Mesenchymal stem cell (in vitro differentiated cells and primary cell): ENCODE data around the gene MRTFA.

ENCODE experiments used
- DNase-seq: peaks from one replicate; pipeline ENCODE4 v3.0.0-alpha.2; 2013
- H2AFZ ChIP-seq: one replicate; pipeline ENCODE4 v1.6.1; 2013; ENCODE audit warnings: low read depth, mild to moderate bottlenecking, control low read depth, inconsistent platforms, low read length, moderate library complexity
- H2AK5ac ChIP-seq: 2 replicates; pipeline ENCODE4 v1.6.1; 2013; ENCODE audit warnings: low read length, moderate library complexity, mild to moderate bottlenecking, inconsistent platforms; ENCODE audit not compliant: severe bottlenecking
- H2BK120ac ChIP-seq: one replicate; pipeline ENCODE4 v1.6.1; 2013; ENCODE audit warnings: low read depth, mild to moderate bottlenecking, inconsistent platforms, low read length, moderate library complexity
- H2BK12ac ChIP-seq, 2 experiments: one replicate each; pipeline ENCODE4 v1.6.1; 2013; ENCODE audit warnings: inconsistent platforms in 2 of 2, low read length in 2 of 2, mild to moderate bottlenecking in 2 of 2, moderate library complexity in 2 of 2, control low read depth in 1 of 2
- H2BK15ac ChIP-seq: one replicate; pipeline ENCODE4 v1.6.1; 2013; ENCODE audit warnings: mild to moderate bottlenecking, low read depth, inconsistent platforms; ENCODE audit not compliant: poor library complexity, severe bottlenecking
- H2BK5ac ChIP-seq: 2 replicates; pipeline ENCODE4 v1.6.1; 2013; ENCODE audit warnings: low read depth, mild to moderate bottlenecking, low read length, control low read depth, inconsistent platforms; ENCODE audit not compliant: poor library complexity, severe bottlenecking
- H3K14ac ChIP-seq, 2 experiments: one replicate each; pipeline ENCODE4 v1.6.1; 2013; ENCODE audit warnings: inconsistent platforms in 2 of 2, low read length in 2 of 2, control low read depth in 1 of 2, mild to moderate bottlenecking in 1 of 2, moderate library complexity in 1 of 2
- H3K18ac ChIP-seq, 2 experiments: one replicate each; pipeline ENCODE4 v1.6.1; 2013; ENCODE audit warnings: inconsistent platforms in 2 of 2, low read length in 2 of 2, control low read depth in 1 of 2, low read depth in 1 of 2, mild to moderate bottlenecking in 1 of 2
- H3K23ac ChIP-seq, 2 experiments: one replicate each; pipeline ENCODE4 v1.6.1; 2013; ENCODE audit warnings: inconsistent platforms in 2 of 2, low read length in 2 of 2, mild to moderate bottlenecking in 2 of 2, moderate library complexity in 2 of 2, control low read depth in 1 of 2
- H3K27ac ChIP-seq: 2 replicates; pipeline ENCODE4 v1.5.1; 2013; ENCODE audit warnings: mild to moderate bottlenecking, moderate library complexity, low read length, control low read depth, inconsistent platforms; ENCODE audit not compliant: poor library complexity, severe bottlenecking
- H3K27me3 ChIP-seq, 2 experiments: 2 replicates each; pipeline versions ENCODE4 v1.6.1 to v1.7.0; 2013; ENCODE audit warnings: low read length in 2 of 2, mild to moderate bottlenecking in 2 of 2, moderate library complexity in 2 of 2, control low read depth in 1 of 2, inconsistent platforms in 1 of 2; ENCODE audit not compliant: control insufficient read depth in 1 of 2, insufficient read depth in 1 of 2
- H3K36me3 ChIP-seq, 2 experiments: 2 replicates each; pipeline versions ENCODE4 v1.6.1 to v1.7.0; 2013; ENCODE audit warnings: low read length in 2 of 2, control low read depth in 1 of 2, inconsistent platforms in 1 of 2, low read depth in 1 of 2, mild to moderate bottlenecking in 1 of 2; ENCODE audit not compliant: insufficient read depth in 2 of 2, control insufficient read depth in 1 of 2
- H3K4ac ChIP-seq, 2 experiments: one replicate each; pipeline ENCODE4 v1.6.1; 2013; ENCODE audit warnings: inconsistent platforms in 2 of 2, low read length in 2 of 2, mild to moderate bottlenecking in 2 of 2, moderate library complexity in 2 of 2, control low read depth in 1 of 2, low read depth in 1 of 2
- H3K4me1 ChIP-seq: 2 replicates; pipeline ENCODE4 v1.6.1; 2013; ENCODE audit warnings: low read depth, low read length, control low read depth; ENCODE audit not compliant: control insufficient read depth, insufficient read depth
- H3K4me2 ChIP-seq: 2 replicates; pipeline ENCODE4 v1.6.1; 2013; ENCODE audit warnings: low read length, mild to moderate bottlenecking, inconsistent platforms; ENCODE audit not compliant: poor library complexity, severe bottlenecking
- H3K4me3 ChIP-seq, 2 experiments: 2 replicates each; pipeline versions ENCODE4 v1.5.1 to v1.7.0; 2013; ENCODE audit warnings: low read length in 2 of 2, mild to moderate bottlenecking in 2 of 2, control low read depth in 1 of 2, low read depth in 1 of 2; ENCODE audit not compliant: insufficient read depth in 1 of 2
- H3K79me1 ChIP-seq: replicated peaks from 2 replicates; pipeline ENCODE4 v1.6.1; 2013; ENCODE audit warnings: mild to moderate bottlenecking, control low read depth, low read length, inconsistent platforms; ENCODE audit not compliant: poor library complexity, severe bottlenecking
- H3K9ac ChIP-seq: 2 replicates; pipeline ENCODE4 v1.7.0; 2013; ENCODE audit warnings: mild to moderate bottlenecking, low read length, moderate library complexity
- H3K9me3 ChIP-seq: 2 replicates; pipeline ENCODE4 v1.7.0; 2013; ENCODE audit warnings: mild to moderate bottlenecking, low read length; ENCODE audit not compliant: control insufficient read depth
- H4K8ac ChIP-seq: one replicate; pipeline ENCODE4 v1.6.1; 2013; ENCODE audit warnings: inconsistent platforms, mild to moderate bottlenecking, low read length, moderate library complexity
- H4K91ac ChIP-seq: one replicate; pipeline ENCODE4 v1.6.1; 2013; ENCODE audit warnings: mild to moderate bottlenecking, low read length, inconsistent platforms
- WGBS: methylation state at CpG from one replicate; pipeline ENCODE4 v1.1.7; 2013; ENCODE audit warnings: mixed read lengths; 5-methylcytosine and 5-hydroxymethylcytosine counted together

The MRTFA gene

DNA sequence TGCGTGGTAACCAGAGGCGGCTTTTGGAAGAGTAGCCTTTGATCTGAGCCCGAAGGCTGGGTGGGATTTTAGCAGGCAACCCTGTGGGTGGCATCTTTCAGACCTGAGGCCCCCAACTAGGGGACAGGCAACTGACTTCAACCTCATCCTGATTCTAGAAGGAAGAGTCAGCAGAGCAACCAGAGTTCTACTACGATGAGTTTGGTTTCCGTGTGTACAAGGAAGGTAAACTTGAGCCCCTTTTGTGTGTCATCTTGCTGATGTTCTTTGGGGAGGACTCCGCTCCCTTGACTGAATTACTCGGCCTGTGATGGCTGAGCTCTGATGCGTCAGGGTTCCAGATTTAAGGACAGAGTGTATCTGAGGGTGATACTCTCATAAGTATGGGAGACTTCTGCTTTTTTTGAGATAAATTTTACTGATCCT, 234.5 kb downstream of the MRTFA start:
- no peak overlapping the region for H3K4ac ChIP-seq
- no peak overlapping the region for H2BK15ac ChIP-seq
- no peak overlapping the region for H4K91ac ChIP-seq
- H2AFZ ChIP-seq = no peak overlapping the region
- H3K27me3 ChIP-seq = no peaks in the 10 kb centered on the region
- H3K23ac ChIP-seq = no peak overlapping the region
- H2BK5ac ChIP-seq = no peak overlapping the region
- H2AK5ac ChIP-seq = no peak overlapping the region
- no peak overlapping the region for H3K4me3 ChIP-seq
- no peak overlapping the region for H3K18ac ChIP-seq
- 95% methylated on average over 7 of the region's 8 CpGs for whole genome bisulfite sequencing
- no peak overlapping the region for H3K14ac ChIP-seq
- H3K9ac ChIP-seq = no peak overlapping the region
- peaks cover 26% of the 10 kb centered on the region for H3K79me1 ChIP-seq
- peaks cover 4% of the 10 kb centered on the region for H3K4me1 ChIP-seq
- H3K4me2 ChIP-seq = no peak overlapping the region
- peaks cover 49 to 66% of the 10 kb centered on the region in 2 experiments for H3K36me3 ChIP-seq
- no peak overlapping the region for H2BK120ac ChIP-seq
- no peaks in the 10 kb centered on the region for H3K9me3 ChIP-seq
- H2BK12ac ChIP-seq = no peak overlapping the region
- H4K8ac ChIP-seq = no peak overlapping the region
- no peak for DNase-seq
- no peak overlapping the region for H3K27ac ChIP-seq

DNA sequence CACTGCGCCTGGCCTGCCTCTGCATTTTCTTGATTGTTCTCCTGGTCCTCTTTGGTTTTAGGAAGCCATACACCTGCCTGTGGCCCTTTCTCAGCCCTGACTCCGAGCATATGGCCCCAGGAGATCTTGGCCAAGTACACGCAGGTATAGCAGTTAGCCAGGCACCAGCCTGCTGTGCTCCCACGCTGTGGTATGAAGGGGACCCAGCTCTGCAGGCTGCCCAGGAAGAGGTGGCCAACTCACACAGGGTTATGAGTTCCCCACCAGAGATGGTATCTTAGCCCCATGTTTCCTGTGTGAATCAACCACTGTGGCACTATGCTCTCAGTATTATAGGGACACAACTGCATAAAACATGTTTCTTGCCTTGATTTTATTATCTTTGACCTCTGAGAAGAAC, 235.0 kb downstream of the MRTFA start:
- H4K91ac ChIP-seq = no peak overlapping the region
- H3K79me1 ChIP-seq = peaks cover 24% of the 10 kb centered on the region
- H3K18ac ChIP-seq = no peak overlapping the region
- H2BK5ac ChIP-seq = no peak overlapping the region
- no peak overlapping the region for H3K27ac ChIP-seq
- H2BK120ac ChIP-seq = no peak overlapping the region
- H3K4me3 ChIP-seq = no peak overlapping the region
- H3K4me2 ChIP-seq = no peak overlapping the region
- no peak overlapping the region for H2BK15ac ChIP-seq
- H3K36me3 ChIP-seq = peaks cover 44 to 62% of the 10 kb centered on the region in 2 experiments
- no peak overlapping the region for H4K8ac ChIP-seq
- no peaks in the 10 kb centered on the region for H3K9me3 ChIP-seq
- H2AK5ac ChIP-seq = no peak overlapping the region
- no peak overlapping the region for H3K4ac ChIP-seq
- no peak for DNase-seq
- H3K9ac ChIP-seq = no peak overlapping the region
- no peak overlapping the region for H2BK12ac ChIP-seq
- 100% methylated on average over 4 of the region's 4 CpGs for WGBS
- H3K4me1 ChIP-seq = peaks cover 4% of the 10 kb centered on the region
- no peaks in the 10 kb centered on the region for H3K27me3 ChIP-seq
- H3K14ac ChIP-seq = no peak overlapping the region
- H2AFZ ChIP-seq = no peak overlapping the region
- no peak overlapping the region for H3K23ac ChIP-seq

GRCh38 chr22:40400159-40400558, 236.4 kb downstream of the MRTFA start:
- WGBS = 96% methylated on average over 14 of the region's 15 CpGs

GRCh38 chr22:40399621-40400020, 236.9 kb downstream of the MRTFA start:
- no peak overlapping the region for H2AFZ ChIP-seq
- no peak overlapping the region for H2BK120ac ChIP-seq
- no peak overlapping the region for H3K14ac ChIP-seq
- H2BK5ac ChIP-seq = no peak overlapping the region
- H3K27ac ChIP-seq = no peak overlapping the region
- peaks cover 28% of the 10 kb centered on the region for H3K79me1 ChIP-seq
- H2AK5ac ChIP-seq = no peak overlapping the region
- 89% methylated on average over 1 of the region's 2 CpGs for WGBS
- H3K18ac ChIP-seq = no peak overlapping the region
- H3K9me3 ChIP-seq = no peaks in the 10 kb centered on the region
- no peak overlapping the region for H3K4me2 ChIP-seq
- H2BK12ac ChIP-seq = no peak overlapping the region
- peaks cover 29 to 51% of the 10 kb centered on the region in 2 experiments for H3K36me3 ChIP-seq
- H3K4ac ChIP-seq = no peak overlapping the region
- H3K23ac ChIP-seq = no peak overlapping the region
- no peak overlapping the region for H2BK15ac ChIP-seq
- H3K4me1 ChIP-seq = peaks cover 4% of the 10 kb centered on the region
- H4K8ac ChIP-seq = no peak overlapping the region
- no peak overlapping the region for H3K4me3 ChIP-seq
- no peak overlapping the region for H3K9ac ChIP-seq
- no peaks in the 10 kb centered on the region for H3K27me3 ChIP-seq
- H4K91ac ChIP-seq = no peak overlapping the region
- no peak for DNase-seq

More at GRCh38 chr22:40400159-40400558, 236.4 kb downstream of the MRTFA start:
- peaks cover 4% of the 10 kb centered on the region for H3K4me1 ChIP-seq
- no peak overlapping the region for H3K18ac ChIP-seq
- H3K79me1 ChIP-seq = peaks cover 28% of the 10 kb centered on the region
- H3K9me3 ChIP-seq = no peaks in the 10 kb centered on the region
- H2BK15ac ChIP-seq = no peak overlapping the region
- H3K9ac ChIP-seq = no peak overlapping the region
- no peaks in the 10 kb centered on the region for H3K27me3 ChIP-seq
- no peak overlapping the region for H3K23ac ChIP-seq
- no peak overlapping the region for H4K8ac ChIP-seq
- no peak for DNase-seq
- no peak overlapping the region for H2AK5ac ChIP-seq
- H3K14ac ChIP-seq = no peak overlapping the region
- H2BK12ac ChIP-seq = no peak overlapping the region
- H4K91ac ChIP-seq = no peak overlapping the region
- peaks cover 34 to 57% of the 10 kb centered on the region in 2 experiments for H3K36me3 ChIP-seq
- H2AFZ ChIP-seq = no peak overlapping the region
- no peak overlapping the region for H3K27ac ChIP-seq
- H3K4me3 ChIP-seq = no peak overlapping the region
- H3K4ac ChIP-seq = no peak overlapping the region
- no peak overlapping the region for H2BK5ac ChIP-seq
- no peak overlapping the region for H2BK120ac ChIP-seq
- no peak overlapping the region for H3K4me2 ChIP-seq
